ENCODE data around the gene NFIA.
A peak's percentile ranks its signal among the peaks of the same experiment; 100 is the strongest.
"Not testable (repeated sequence)": the region's sequence is repeated elsewhere in the genome, so short reads cannot be mapped to it uniquely, and the experiment has no call there.

NFIA gene

GRCh38 chr1:61058483-61059245, 23.7 kb upstream of the NFIA start (continued):
- TF ChIP-seq ATF2 (tag by site-specific recombination; IDR thresholded peaks at IDR 0.05; ENCODE audit: low read depth): peak; percentile 50; the same call in 1 of the 2 replicates
- peak; percentile 69 for TF ChIP-seq ZNF18 (tag by site-specific recombination; IDR thresholded peaks at IDR 0.05)
- no peak for TF ChIP-seq ZIC2 (tag by site-specific recombination; IDR thresholded peaks at IDR 0.05)
- no peak for TF ChIP-seq ZNF26 (tag by site-specific recombination; IDR thresholded peaks at IDR 0.05)
- TF ChIP-seq ZNF148 (tag by site-specific recombination; IDR thresholded peaks at IDR 0.05; ENCODE audit: borderline replicate concordance): no peak
- TF ChIP-seq GLIS1 (tag by site-specific recombination; IDR thresholded peaks at IDR 0.05): no peak
- TF ChIP-seq SP2 (tag by site-specific recombination; IDR thresholded peaks at IDR 0.05): no peak
- no peak for TF ChIP-seq ZNF266 (tag by site-specific recombination; IDR thresholded peaks at IDR 0.05; ENCODE audit: low read depth)
- no peak for TF ChIP-seq ZNF121 (tag by site-specific recombination; IDR thresholded peaks at IDR 0.05)
- no peak for TF ChIP-seq GLI2 (tag by site-specific recombination; IDR thresholded peaks at IDR 0.05; ENCODE audit: borderline replicate concordance, low read depth)
- TF ChIP-seq ZNF621 (tag by site-specific recombination; IDR thresholded peaks at IDR 0.05): no peak
- TF ChIP-seq ZNF629 (tag by site-specific recombination; IDR thresholded peaks at IDR 0.05): 0 out of 2 replicates have a peak, but pooled peaks have one; percentile 20
- no peak for TF ChIP-seq ZNF335 (tag by site-specific recombination; conservative IDR thresholded peaks at IDR 0.05)
- TF ChIP-seq ZBTB48 (tag by site-specific recombination; IDR thresholded peaks at IDR 0.05): no peak
- no peak for TF ChIP-seq MYNN (tag by site-specific recombination; IDR thresholded peaks at IDR 0.05; ENCODE audit: borderline replicate concordance)
- TF ChIP-seq BCL11B (tag by site-specific recombination; IDR thresholded peaks at IDR 0.05; ENCODE audit: low read depth): no peak
- no peak for TF ChIP-seq ZNF239 (tag by site-specific recombination; IDR thresholded peaks at IDR 0.05)
- 0 out of 2 replicates have a peak, but pooled peaks have one; percentile 29 for TF ChIP-seq ZNF366 (tag by site-specific recombination; conservative IDR thresholded peaks at IDR 0.05)

GRCh38 chr1:61061601-61062000, 20.8 kb upstream of the NFIA start:
- H3K27ac ChIP-seq (ENCODE audit: extremely low read depth, low read depth, low read length); H3K36me3 ChIP-seq (ENCODE audit: control insufficient read depth in 2 of 2, insufficient read depth in 1 of 2, low read length in 2 of 2); H3K4me3 ChIP-seq (ENCODE audit: low read depth, low read length); CTCF ChIA-PET; H3K9me3 ChIP-seq (ENCODE audit: control insufficient read depth, insufficient read depth, low read depth, low read length); H3K4me1 ChIP-seq (ENCODE audit: control insufficient read depth, insufficient read depth, low read length): not testable (repeated sequence)
- POLR2A ChIA-PET: interaction anchor here (0.7 to 1.0 kb wide), 2 partner anchors 18 to 149 kb away, joined by 6 to 8 read pairs; no protein-coding TSS in a partner anchor
- TF ChIP-seq ZNF449 (tag by site-specific recombination; IDR thresholded peaks at IDR 0.05): 0 out of 2 replicates have a peak, but pooled peaks have one; percentile 25
- 0 out of 2 replicates have a peak, but pooled peaks have one; percentile 20 for TF ChIP-seq ZNF121 (tag by site-specific recombination; IDR thresholded peaks at IDR 0.05)
- TF ChIP-seq ZNF362 (tag by site-specific recombination; IDR thresholded peaks at IDR 0.05): peak; percentile 89
- peak; percentile 52; the same call in 1 of the 2 replicates for TF ChIP-seq ZBTB17 (tag by site-specific recombination; IDR thresholded peaks at IDR 0.05)
- TF ChIP-seq CTCF (tag by site-specific recombination; IDR thresholded peaks at IDR 0.05): peak; percentile 42; the same call in 1 of the 2 replicates
- TF ChIP-seq ZNF580 (tag by site-specific recombination; IDR thresholded peaks at IDR 0.05): peak; percentile 37; the same call in 1 of the 2 replicates

All from HEK293 (cell line).